RWPE2 (cell line): ENCODE results near the gene PTPN20.
A peak's percentile ranks its signal among the peaks of the same experiment; 100 is the strongest.

Experiments used
- ATAC-seq: fragments of 200-7000 bp; cut with Tn5 transposase; 3 replicates; pipeline ENCODE4 v1.9.1; 2021; ENCODE audit warnings: low read depth
- DNase-seq: peaks from one replicate; pipeline ENCODE4 v3.0.0-alpha.2; 2020; ENCODE audit warnings: low spot score
- H3K27ac ChIP-seq: fragments of 450-650 bp; 2 replicates; pipeline ENCODE4 v1.5.1; 2017; ENCODE audit warnings: mild to moderate bottlenecking; ENCODE audit not compliant: poor library complexity, severe bottlenecking
- H3K27me3 ChIP-seq: fragments of 250-450 bp; sonication (Bioruptor Pico); 2 replicates; pipeline ENCODE4 v1.5.1; 2021; ENCODE audit warnings: mild to moderate bottlenecking, moderate library complexity; ENCODE audit not compliant: insufficient read depth, poor library complexity, severe bottlenecking
- H3K36me3 ChIP-seq: fragments of 250-450 bp; sonication (Bioruptor Pico); 2 replicates; pipeline ENCODE4 v1.5.1; 2020; ENCODE audit warnings: low read depth, mild to moderate bottlenecking, moderate library complexity
- H3K4me1 ChIP-seq: fragments of 250-450 bp; sonication (Bioruptor Pico); 2 replicates; pipeline ENCODE4 v1.5.1; 2021; ENCODE audit warnings: mild to moderate bottlenecking, moderate library complexity; ENCODE audit not compliant: insufficient read depth, poor library complexity, severe bottlenecking
- H3K4me3 ChIP-seq: fragments of 250-450 bp; sonication (Bioruptor Pico); 2 replicates; pipeline ENCODE4 v1.5.1; 2021; ENCODE audit warnings: mild to moderate bottlenecking, moderate library complexity; ENCODE audit not compliant: severe bottlenecking
- H3K9me3 ChIP-seq: fragments of 250-450 bp; sonication (Bioruptor Pico); 2 replicates; pipeline ENCODE4 v1.5.1; 2021; ENCODE audit warnings: mild to moderate bottlenecking, moderate library complexity; ENCODE audit not compliant: severe bottlenecking
- TF ChIP-seq, protein P1 (sequence below): fragments of 450-650 bp; IDR thresholded peaks from one replicate; pipeline ENCODE4 v1.5.1; 2017; ENCODE audit warnings: mild to moderate bottlenecking, moderate library complexity; ENCODE audit not compliant: poor library complexity, severe bottlenecking

The PTPN20 gene

DNA sequence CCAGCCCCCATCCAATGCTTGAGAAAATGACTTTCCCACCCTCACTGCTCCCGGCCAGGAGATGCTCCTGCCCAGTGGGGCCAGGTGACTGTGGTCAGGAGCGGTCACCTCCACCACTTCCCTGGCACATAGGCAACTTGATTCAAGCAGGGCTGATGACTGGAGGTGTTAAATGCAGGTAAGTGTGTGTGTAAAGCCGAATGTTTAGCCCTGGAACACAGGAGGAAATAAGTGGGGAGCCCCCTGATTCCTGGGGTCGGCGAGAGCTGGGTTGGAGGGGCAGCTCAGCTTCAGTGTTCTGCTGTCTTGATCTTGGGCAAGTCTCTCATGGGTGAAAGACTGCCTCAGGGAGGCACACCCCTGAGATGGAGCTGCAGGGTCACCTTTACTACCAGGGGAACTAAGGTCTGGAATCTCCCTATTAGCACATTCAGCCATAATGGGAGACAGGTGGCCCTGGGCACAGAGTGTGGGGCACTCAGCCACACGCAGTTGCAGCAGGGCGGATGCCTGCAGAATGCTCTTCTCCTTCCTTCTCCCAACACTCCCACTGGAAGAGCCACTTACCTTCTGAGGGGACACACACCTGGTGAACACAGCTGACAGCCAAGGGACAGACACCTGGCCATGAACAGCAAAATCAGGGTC is 124.1 kb downstream of the PTPN20 start:
- no peak overlapping the region for H3K4me3 ChIP-seq

DNA sequence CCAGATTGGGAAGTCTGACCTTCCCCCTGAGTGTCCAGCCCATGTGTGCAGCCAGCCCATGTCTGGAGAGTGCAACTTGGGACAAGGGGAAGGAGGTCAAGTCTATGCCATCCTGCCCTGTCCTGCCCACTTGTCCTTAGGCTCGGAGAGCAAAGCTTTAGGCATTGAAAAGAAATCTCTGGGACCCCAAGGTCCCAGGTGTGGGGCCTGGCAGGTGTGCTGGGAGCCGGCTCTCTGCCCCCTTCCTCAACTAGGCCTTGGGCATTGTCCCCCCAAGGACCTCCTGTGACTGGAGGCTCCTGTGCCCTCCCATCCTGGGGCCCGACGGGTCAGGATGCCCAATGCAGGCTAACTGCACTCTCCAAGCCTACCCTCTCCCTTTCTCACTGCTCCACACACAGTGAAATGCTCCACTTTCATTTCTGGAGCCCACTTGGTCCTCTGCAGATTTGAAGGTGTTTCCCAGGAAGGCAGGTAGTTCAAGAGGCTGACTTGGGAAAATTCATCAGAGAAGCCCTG is 124.7 kb downstream of the PTPN20 start:
- peak; percentile 15 for DNase-seq
- Histone ChIP-seq H3K36me3 (no peaks in the 10 kb centered on the region), H3K4me1 (no peaks in the 10 kb centered on the region), H3K27me3 (no peaks in the 10 kb centered on the region), H3K27ac (no peak overlapping the region), H3K9me3 (no peaks in the 10 kb centered on the region), H3K4me3 (no peak overlapping the region)
- TF ChIP-seq, protein P1, sequence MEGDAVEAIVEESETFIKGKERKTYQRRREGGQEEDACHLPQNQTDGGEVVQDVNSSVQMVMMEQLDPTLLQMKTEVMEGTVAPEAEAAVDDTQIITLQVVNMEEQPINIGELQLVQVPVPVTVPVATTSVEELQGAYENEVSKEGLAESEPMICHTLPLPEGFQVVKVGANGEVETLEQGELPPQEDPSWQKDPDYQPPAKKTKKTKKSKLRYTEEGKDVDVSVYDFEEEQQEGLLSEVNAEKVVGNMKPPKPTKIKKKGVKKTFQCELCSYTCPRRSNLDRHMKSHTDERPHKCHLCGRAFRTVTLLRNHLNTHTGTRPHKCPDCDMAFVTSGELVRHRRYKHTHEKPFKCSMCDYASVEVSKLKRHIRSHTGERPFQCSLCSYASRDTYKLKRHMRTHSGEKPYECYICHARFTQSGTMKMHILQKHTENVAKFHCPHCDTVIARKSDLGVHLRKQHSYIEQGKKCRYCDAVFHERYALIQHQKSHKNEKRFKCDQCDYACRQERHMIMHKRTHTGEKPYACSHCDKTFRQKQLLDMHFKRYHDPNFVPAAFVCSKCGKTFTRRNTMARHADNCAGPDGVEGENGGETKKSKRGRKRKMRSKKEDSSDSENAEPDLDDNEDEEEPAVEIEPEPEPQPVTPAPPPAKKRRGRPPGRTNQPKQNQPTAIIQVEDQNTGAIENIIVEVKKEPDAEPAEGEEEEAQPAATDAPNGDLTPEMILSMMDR = no peak
- no peak for ATAC-seq

More for the DNA sequence above, 124.1 kb downstream of the PTPN20 start:
- ATAC-seq (no peak), DNase-seq (no peak)
- no peaks in the 10 kb centered on the region for H3K9me3 ChIP-seq
- no peaks in the 10 kb centered on the region for H3K27me3 ChIP-seq
- TF ChIP-seq, protein P1 = no peak
- no peak overlapping the region for H3K27ac ChIP-seq
- H3K4me1 ChIP-seq = no peaks in the 10 kb centered on the region
- H3K36me3 ChIP-seq = no peaks in the 10 kb centered on the region

DNA sequence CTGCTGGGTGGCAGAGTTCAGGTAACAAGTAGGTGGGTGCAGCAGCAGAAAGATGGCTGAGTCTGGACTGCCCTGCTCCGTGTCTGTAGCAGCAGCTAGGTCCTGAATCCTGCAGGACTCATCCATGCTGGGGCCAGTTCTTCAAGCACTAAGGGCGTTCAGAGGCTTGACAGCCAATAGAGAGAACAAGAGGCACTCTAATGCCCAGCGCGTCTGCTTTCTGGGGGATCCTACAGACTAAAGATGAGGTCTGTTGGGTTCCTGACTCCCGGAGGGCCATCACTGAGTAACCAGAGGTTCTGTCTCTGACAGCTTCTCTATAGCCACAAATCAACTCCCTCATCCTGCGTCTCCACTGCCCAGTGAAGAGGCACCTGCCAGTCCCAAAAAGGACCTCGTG is 125.5 kb downstream of the PTPN20 start:
- TF ChIP-seq, protein P1 = no peak
- Histone ChIP-seq H3K27me3 (no peaks in the 10 kb centered on the region), H3K4me1 (no peaks in the 10 kb centered on the region), H3K36me3 (no peaks in the 10 kb centered on the region), H3K27ac (no peak overlapping the region), H3K9me3 (no peaks in the 10 kb centered on the region), H3K4me3 (no peak overlapping the region)
- peak; percentile 17 for DNase-seq
- ATAC-seq = no peak

DNA sequence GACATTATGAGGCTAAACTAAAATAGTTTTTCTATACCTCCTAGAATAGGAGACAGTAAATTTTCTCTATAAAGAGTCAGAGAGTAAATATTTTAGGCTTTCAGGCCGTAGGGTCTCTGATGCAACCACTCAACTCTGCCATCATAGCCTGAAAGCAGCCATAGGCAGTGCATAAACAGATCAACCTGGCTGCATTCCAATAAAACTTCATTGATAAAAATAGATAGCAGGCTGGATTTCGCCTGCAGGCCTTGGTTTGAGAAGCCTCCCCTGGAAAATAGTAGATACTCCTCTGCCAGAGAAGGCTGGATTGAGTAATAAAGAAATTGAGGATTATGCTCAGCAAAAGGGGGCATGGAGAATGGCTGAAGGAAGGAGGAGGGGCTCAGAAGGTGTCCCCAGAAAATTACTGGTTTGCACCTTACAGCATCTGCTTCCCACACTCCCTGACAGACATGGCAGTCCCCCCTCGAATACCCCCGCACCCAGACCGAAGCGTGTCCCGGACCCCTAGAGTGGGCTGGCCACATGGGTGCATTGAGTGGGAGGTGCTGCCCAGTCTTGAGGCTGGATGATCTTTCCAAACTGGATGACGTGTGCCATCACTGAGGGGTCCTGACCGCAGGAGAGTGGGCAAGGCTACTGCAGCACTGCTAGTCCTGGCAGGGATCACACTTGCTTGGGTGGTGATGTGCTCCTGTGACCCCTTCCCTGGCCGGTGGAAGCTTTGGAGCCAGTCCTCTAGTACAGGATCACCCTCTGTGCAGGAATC is 126.6 kb downstream of the PTPN20 start:
- H3K4me1 ChIP-seq = no peaks in the 10 kb centered on the region
- H3K27ac ChIP-seq = no peak overlapping the region
- H3K4me3 ChIP-seq = no peak overlapping the region
- DNase-seq (peak; percentile 37), ATAC-seq (no peak)
- no peaks in the 10 kb centered on the region for H3K9me3 ChIP-seq
- H3K27me3 ChIP-seq = no peaks in the 10 kb centered on the region
- H3K36me3 ChIP-seq = no peaks in the 10 kb centered on the region
- TF ChIP-seq, protein P1 = no peak
